ENCODE data around the gene FMNL2.

FMNL2 gene

GRCh38 chr2:152558158-152558984 lies 223.4 kb downstream of the FMNL2 start:
- peak; percentile 95 for DNase-seq (ENCODE audit: low read depth)

GRCh38 chr2:152559008-152559407 lies 224.0 kb downstream of the FMNL2 start:
- no peak for DNase-seq (ENCODE audit: low read depth)

- DNase-seq (ENCODE audit: low read depth) = no peak
Measured at GRCh38 chr2:152560166-152560565, 225.2 kb downstream of the FMNL2 start.

- no peak for DNase-seq (ENCODE audit: low read depth)
Measured at GRCh38 chr2:152560873-152561595, 226.1 kb downstream of the FMNL2 start.

DNA sequence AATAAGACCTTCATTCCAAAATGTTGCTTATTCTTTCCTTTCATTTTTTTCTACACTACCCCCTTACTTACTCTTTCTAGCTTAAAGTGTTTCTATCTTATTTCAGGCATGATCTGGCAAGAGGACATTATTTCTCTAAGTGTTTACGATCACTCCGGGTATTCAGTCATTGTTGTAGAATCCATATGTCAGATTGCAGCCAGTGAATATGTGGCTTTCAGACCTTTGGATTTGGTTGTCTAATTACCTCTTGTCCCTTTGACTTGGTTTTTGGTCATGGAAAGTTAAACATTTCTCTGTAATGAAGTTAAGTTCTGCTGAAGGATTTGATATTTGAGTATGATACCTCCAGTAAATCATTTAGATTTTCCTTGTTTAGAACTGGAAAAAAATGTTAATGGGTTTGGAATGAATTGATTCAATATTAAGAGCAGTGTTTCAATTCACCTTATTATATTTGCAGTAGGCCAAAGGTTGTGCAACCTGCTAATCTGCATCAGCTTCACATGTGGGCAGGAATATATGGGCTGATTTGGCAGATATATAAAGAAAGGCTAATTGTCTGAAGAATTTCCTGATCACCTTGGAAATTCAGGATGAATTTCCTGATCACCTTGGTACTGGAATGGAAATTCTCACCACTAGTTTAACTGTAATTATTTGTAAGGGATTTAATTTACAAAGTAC lies 227.4 kb downstream of the FMNL2 start:
- DNase-seq (ENCODE audit: low read depth) = no peak

DNA sequence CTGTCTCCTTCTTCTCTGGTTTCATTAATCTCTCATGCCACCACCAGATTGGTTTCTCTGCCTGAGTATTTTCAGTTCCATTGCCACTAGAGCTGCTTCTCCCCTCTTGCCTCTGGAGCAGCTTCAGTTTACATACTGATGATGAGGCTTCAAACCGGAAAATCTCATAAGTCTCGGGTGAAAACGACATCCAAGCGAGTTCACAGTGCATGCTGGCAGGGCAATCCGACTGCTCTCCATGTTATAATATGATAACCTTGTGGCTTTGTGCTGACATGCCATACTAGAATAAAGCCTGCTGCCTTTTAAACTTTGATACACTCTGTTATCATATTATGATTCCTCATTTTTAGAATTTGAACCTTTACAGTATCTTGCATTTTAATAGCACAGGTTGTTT lies 228.8 kb downstream of the FMNL2 start:
- DNase-seq (ENCODE audit: low read depth) = no peak

- DNase-seq (ENCODE audit: low read depth) = no peak
Measured at GRCh38 chr2:152564754-152565551, 230.0 kb downstream of the FMNL2 start.

DNA sequence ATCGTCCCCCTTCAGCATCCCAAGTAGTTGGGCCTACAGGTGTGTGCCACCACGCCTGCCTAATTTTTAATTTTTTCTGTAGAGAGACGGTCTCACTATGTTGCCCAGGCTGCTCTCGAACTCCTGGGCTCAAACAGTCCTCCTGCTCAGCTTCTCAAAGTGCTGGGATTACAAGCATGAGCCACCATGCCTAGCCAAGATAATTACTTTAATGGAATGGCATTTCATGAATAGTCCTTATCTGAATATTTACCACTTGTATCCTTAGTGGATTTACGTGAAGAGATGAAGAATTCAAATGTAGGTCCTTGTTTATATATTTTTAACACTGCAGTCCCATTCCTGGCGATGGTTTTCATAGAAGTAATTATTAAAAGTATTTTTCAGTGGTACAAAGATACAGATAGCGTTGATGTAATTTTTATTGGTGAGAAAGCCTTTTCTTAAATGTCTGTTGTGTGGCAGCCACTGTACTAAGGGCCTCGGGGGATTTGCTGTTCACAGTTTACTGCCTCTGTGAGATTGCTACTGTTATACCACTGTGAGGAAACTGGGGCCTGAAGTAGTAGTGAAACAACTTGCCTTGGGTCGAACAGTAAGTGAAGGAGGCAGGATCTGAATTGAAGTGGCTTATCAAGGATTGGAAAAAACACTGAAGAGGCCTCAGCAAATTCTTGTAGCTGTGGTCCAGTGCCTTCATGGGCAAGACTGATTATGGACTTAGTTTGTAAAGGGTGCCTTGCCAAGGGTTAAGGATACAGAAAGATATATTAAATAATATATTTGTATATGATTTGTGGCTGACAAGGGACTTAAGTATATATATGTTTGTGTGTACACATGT lies 231.1 kb downstream of the FMNL2 start:
- DNase-seq (ENCODE audit: low read depth) = no peak

DNA sequence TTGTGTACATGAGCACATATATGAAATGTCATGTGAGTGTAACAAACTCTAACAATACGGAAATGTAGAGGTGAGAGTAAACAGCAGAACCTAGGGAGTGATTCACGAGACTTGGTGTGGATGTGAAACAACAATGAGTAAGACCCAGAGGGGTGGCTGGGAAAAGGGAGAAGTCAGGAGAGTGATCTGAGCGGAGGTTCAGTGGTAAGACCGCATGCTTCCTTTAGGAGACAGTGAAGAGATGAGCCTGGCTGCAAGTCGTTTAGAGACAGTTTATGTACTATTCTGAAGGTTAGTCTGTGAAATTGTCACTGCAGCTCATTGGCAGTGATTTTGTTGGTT lies 231.7 kb downstream of the FMNL2 start:
- DNase-seq (ENCODE audit: low read depth) = no peak

- no peak for DNase-seq (ENCODE audit: low read depth)
Measured at GRCh38 chr2:152568531-152568930, 233.6 kb downstream of the FMNL2 start.

GRCh38 chr2:152569186-152569585 lies 234.2 kb downstream of the FMNL2 start:
- DNase-seq (ENCODE audit: low read depth) = no peak

- DNase-seq (ENCODE audit: low read depth) = peak; percentile 49
Measured at GRCh38 chr2:152571048-152571766, 236.2 kb downstream of the FMNL2 start.

- DNase-seq (ENCODE audit: low read depth) = no peak
Measured at GRCh38 chr2:152572031-152572430, 237.1 kb downstream of the FMNL2 start.

DNA sequence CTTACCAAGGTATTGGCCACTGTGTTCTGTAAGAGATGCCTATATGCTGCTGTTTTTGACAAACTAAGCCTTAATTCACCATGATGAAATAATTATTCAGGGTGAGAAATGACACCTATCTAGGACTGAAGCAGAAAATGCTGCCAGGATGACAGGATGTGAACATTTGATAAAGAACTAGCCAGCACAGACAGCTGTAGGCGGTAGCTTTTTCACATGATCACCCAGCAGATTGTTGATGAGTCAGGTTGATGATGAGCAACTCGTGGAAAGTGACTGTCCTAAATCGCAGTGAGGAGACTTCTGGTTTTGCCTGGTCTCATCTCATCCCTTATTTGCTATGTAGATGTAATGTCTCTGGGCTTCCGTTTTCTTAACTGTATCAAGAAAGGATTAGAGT lies 238.2 kb downstream of the FMNL2 start:
- peak; percentile 11 for DNase-seq (ENCODE audit: low read depth)

DNA sequence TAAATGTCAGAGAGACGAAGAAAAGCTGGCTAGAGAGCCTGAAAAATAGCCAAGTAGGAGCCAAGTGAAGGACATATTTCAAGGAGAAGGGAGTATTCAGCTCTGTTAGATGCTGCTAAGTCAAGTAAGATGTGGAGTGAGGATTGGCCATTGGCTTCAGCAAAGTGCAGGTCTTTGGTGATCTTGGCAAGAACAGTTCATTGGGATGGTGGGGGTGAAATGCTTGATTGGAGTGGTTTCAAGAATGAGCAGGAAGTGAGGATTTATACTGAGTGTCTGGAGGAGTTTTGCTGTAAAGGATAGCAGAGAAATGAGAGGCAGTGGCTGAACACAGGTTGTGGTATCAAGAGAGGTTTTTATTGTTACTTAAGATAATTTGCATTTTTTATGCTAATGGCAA lies 242.6 kb downstream of the FMNL2 start:
- DNase-seq (ENCODE audit: low read depth) = no peak

DNA sequence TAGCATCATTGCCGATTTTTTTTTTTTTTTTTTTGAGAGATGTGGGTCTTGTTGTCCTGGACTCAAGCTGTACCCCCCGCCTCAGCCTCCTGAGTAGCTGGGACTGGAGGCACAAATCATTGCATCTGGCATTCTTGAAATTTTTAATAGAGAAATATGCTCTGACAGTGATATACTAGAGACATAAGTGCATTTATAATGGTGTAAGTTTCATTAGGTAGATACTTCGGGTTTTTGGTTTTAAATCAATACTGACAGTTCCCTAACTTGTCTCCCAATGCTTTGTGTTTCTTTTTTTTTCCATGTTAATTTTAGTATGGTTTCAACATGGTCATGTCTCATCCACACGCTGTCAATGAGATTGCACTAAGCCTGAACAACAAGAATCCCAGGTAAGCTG lies 243.6 kb downstream of the FMNL2 start:
- no peak for DNase-seq (ENCODE audit: low read depth)

DNA sequence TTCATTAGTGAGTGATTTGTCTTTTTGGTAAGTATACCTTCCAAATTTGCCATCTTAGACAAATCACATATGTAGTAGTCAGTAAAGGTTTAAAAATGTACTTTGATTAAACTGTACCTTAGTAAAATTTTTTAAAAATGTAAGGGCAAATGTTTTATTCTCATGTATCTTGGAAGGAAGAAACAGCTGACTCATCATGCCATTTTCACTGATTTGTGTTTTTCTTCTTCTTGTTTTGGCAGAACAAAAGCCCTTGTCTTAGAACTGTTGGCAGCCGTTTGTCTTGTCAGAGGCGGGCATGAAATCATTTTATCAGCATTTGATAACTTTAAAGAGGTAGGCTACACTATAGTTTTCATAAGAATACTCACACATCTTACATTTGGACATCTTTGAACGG lies 245.7 kb downstream of the FMNL2 start:
- DNase-seq (ENCODE audit: low read depth) = peak; percentile 10

DNA sequence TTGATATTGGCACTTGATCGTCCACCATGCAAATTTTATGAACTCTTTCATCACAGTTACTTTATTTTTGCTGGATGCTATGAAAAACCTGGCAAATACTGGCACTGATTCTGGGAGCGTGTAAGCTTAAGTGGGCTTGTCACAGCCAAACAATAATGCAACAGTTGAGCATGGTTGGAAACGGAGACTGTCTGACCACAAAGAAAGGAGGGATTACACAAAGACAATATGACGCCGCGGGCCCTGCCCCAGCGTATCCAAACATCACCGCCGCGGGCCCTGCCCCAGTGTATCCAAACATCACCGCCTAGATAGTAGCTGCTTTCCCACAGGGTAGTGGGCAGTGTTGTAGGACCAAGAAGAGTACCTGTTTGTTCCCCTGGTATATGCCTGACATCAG lies 246.4 kb downstream of the FMNL2 start:
- DNase-seq (ENCODE audit: low read depth) = no peak

DNA sequence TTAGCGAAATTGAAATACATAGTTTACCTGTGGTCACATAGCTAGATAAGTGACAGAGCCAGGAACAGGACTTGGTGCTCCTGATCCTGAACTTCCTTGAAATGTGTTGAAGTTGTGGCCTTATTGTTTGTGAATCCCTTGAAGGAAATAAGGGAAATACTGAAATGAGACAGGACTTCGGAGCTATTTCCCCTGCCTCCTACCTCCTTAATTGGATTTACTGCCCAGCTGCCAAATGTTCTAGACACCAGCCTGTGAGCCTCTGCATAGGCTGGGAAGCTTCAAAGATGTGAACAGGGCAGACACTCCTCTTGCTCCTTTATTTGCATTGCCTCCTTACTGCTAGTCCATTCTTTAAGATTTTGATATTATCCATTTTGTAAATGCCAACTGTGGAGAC lies 247.1 kb downstream of the FMNL2 start:
- DNase-seq (ENCODE audit: low read depth) = no peak

GRCh38 chr2:152583512-152584229 lies 248.7 kb downstream of the FMNL2 start:
- no peak for DNase-seq (ENCODE audit: low read depth)
